NCI-H1092 treated with DMSO at 0.1 percent for 48 hours (cell line): ENCODE data around the gene DCLK2.

ENCODE experiments used
- DNase-seq: peaks from one replicate; lab custom pipeline; 2025; lab: John Stamatoyannopoulos, UW

Gene DCLK2

DNA sequence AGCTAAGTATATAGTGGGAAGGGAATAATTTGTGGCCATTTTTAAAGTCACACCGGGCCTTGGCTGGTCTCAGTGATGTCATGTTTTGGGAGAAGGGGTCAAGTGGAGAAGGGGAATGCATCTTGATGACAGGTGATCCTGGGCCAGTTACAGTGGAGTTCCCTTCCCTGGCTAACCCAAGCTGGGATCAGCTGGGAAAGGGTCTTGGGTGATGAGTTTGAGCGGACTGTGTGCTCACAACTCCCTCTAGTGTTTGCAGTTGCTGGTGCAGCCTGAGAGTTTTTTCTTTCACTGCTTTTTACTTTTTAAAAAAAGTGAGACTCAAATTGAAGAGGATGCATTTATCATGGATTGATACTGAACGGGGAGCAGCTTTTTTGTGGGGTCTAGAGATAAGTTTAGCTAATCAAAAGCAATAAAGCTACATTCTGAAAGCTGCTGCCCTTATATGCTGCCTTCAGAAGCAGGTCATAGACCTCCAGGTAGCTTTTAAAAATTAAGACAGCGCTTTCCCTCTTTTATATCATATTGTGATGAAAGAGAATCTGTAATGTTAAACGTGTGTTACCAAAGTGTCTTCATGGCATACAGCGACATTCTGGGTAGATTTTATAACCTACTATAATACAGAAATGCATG lies 164.7 kb downstream of the DCLK2 start:
- peak; percentile 24 for DNase-seq

- no peak for DNase-seq
Observed at GRCh38 chr4:150243932-150244331, 165.7 kb downstream of the DCLK2 start.

- peak; percentile 71 for DNase-seq
Observed at GRCh38 chr4:150244600-150244999, 166.4 kb downstream of the DCLK2 start.

DNA sequence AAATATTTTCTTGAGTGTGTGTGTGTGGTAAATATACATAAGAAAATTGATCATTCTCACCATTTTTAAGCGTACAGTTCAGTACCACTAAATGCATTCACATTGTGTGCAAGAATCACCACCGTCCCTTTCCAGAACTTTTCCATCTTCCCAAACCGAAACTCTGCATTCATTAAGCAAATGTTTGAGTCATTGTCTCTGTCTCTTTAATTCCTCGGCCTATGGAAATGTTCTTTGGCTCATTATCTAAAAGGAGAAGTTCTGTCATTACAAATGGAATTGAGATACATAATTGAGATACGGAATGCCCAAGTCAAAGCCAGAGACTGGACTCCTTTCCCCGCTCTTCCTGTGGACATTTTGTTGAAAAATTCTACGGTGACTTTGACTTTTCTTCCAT lies 168.9 kb downstream of the DCLK2 start:
- no peak for DNase-seq

DNA sequence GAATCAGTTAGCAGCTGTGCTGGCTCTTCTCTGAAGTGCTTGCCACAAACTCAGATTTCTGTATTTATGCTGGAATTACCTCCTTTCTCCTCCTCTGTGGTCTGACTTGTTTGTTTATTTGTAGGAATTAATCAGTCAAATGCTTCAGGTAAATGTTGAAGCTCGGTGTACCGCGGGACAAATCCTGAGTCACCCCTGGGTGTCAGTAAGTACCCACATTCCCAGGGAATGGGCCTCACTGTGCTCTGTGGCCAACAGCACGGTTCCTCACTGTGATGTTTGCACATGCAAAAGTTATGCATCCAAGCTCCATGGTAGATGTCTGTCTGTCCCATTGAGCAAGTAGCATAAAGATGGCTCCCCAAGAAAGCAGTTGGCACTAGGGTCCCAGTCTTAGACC lies 169.9 kb downstream of the DCLK2 start:
- DNase-seq: no peak

DNA sequence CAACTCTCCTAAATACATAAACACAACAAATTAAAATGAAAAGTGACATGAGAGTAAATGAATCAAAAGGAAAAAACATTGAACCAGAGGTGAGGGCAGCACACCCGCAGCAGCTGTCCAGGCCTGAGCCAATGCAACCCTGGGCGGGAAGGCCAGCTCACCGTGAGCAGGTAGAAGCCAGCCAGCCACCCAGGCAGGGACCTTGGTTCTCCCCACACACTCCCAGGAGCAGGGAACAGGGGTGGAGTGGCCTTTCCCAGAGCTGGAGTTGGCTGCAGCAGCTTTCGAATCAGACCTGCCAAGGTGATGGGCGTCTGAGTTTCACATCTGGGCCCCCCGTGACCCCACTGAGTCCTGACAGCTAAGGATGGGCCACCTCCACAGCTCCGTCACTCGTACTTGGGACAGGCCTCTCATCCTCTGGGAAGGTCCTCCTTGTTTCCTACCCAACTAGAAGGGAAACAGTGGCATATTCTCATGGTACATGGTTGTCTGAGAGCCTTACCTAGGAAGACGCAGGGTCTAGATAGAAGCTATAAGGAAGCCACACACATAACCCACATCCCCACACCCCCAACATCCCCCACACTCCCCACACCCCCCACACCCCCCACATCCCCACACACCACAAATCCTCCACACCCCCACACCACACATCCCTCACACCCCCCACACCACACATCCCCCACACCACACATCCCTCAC lies 172.2 kb downstream of the DCLK2 start:
- no peak for DNase-seq

DNA sequence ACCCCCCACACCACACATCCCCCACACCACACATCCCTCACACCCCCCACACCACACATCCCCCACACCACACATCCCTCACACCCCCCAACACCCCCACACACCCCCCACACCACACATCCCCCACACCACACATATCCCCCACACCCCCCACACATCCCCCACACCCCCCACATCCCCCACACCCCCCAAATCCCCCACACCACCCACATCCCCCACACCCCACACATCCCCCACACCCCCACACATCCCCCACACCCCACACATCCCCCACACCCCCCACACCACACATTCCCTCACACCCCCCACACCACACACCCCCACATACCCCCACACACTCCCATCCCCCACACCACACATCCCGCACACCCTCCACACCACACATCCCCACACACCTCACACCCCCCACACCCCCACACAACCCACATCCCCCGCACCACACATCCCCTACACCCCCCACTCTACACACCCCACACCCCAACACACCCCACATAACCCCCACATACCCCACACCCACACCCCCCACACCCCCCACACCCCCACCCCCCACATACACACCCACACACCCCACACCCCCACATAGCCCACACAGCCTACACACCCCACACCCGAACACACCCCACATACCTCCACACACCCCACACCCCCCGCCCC lies 172.9 kb downstream of the DCLK2 start:
- no peak for DNase-seq

GRCh38 chr4:150251752-150252190 lies 173.5 kb downstream of the DCLK2 start:
- DNase-seq: no peak

GRCh38 chr4:150252306-150252705 lies 174.1 kb downstream of the DCLK2 start:
- no peak for DNase-seq

- no peak for DNase-seq
Observed at GRCh38 chr4:150252741-150253140, 174.5 kb downstream of the DCLK2 start.

DNA sequence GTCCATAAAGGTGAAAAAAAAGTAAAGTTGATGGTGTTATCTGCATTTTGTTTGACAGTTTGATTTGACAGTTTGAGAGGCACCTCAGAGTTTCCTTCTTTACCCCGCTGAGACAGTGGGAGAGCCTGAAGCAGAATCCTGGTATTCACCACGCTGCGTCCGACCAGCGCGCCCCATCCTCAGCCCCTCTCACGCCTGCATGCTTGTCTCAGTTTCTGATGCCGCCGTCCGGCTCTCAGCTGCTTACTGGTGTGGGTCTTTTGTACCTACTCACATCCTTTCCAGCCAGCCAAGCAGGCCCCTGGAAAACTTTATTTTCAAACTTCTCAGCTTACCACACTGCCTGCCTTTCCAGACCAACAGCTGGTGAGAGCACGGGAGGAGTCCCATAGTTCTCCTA lies 175.2 kb downstream of the DCLK2 start:
- no peak for DNase-seq

DNA sequence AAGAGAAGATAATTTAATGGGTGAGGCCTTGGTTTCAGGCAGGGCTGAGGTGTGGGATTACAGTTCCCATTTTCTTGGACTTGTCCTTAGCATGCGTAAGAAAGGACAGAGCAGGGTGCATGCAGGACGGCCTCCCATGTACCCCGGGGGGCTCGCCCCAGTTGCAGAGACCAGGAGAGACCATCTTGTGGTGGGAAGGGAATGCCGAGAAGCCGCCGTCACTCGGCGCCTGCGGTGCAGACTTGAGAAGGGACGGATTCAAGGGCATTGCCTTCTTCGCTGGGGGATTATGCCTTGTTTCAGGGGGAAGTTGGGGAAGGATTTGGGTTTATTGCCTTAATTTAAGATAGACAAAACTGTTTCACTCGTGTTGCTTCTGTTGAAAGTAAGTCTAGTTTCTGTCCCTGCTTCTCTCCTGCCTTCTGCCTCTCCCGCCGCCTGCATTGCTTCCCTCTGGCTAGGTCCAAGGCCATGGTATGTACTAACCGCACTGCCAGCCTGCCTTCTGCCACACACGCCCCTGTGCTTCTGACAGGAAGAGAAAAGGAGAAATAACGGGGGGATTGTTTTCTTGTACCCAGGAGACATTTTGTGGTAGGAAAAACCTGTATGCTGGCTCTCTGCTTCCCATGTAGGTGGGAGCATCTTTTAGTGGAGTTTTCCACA lies 175.9 kb downstream of the DCLK2 start:
- no peak for DNase-seq

DNA sequence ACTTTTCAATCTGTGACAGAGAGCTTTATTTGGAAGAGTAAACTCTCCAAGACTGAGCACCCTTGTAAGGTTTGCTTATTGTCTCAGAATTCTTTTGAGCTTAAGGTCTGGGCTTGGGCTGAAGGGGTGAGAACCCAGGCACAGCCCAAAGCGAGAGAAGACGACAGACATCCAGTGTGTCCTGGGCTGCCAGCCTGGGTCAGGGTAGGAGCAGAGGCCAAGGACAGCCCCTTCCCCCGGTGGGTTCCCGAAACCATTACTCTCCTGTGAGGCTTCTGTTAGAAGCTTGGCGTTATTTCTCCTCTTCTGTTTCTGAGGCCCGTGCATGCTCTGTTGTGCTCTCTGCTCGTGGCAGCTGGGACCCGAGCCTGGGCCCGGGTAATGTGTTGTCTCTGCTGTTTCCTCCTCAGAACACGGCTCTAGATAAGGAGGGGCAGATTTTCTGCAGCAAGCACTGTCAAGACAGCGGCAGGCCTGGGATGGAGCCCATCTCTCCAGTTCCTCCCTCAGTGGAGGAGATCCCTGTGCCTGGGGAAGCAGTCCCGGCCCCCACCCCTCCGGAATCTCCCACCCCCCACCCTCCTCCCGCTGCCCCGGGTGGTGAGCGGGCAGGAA lies 177.5 kb downstream of the DCLK2 start:
- no peak for DNase-seq

DNA sequence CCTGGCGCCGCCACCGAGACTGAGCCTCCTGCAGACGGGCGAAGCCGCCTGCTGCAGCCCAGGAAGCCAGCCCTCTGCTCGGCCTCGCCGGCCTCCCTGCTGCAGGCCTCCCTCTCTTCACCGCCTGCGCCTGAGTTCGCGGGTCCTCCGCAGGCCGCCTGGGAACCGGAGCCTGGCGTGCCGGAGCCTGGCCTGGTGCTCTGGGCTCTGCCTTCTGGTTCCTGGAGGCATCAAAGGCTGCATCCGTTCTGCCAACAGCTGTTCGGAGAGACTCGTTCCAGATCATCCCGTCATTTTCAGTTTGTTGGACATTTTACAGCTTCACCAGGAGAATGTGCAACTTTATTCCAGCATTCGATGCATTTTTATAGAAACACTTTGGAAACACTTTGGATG lies 178.0 kb downstream of the DCLK2 start:
- no peak for DNase-seq

- no peak for DNase-seq
Observed at GRCh38 chr4:150256841-150257730, 178.8 kb downstream of the DCLK2 start.

- no peak for DNase-seq
Observed at GRCh38 chr4:150258569-150258968, 180.3 kb downstream of the DCLK2 start.

GRCh38 chr4:150259861-150260567 lies 181.8 kb downstream of the DCLK2 start:
- DNase-seq: no peak

GRCh38 chr4:150261571-150261970 lies 183.3 kb downstream of the DCLK2 start:
- DNase-seq: no peak

- DNase-seq: no peak
Observed at GRCh38 chr4:150262611-150263010, 184.4 kb downstream of the DCLK2 start.

DNA sequence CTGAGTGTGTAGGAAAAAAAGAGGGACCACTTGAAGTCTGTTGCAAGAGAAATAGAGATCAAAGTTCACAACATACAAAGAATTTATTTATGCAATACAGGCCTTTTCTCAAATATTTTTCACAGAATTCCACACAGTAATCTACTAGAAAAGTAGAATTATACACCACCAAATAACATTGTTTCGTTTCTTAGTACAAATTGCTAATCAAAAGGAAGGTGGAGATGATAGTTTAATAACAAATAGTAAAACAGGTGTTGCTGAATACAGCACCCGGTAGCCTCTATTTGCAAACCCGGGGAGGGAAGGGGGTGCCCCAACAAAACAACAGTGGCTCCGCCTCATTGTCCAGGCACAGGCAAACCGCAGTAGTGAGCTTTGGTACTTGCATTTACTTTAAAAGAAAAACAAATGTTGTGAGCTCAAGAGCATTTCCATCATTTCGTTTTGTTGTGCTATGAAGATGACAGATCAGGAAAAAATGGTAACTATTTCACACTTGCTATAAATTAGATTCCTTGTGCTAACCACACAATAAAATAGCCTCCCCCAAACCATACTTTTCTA lies 186.4 kb downstream of the DCLK2 start:
- DNase-seq: no peak
